HepG2 (cell line): ENCODE measurements around the gene ATM. TPM values are rescaled to one million over a fixed set of nuclear protein-coding genes. Genes with fewer than 3 reads are reported as not detected.

Source experiments
- ATAC-seq: fragments of 200-7000 bp; cut with Tn5 transposase; 3 replicates; pipeline ENCODE4 v1.9.1; 2020; ENCODE audit warnings: mild to moderate bottlenecking, moderate library complexity
- BruUV-seq: library from RNA; stranded (reverse); fragments of 400-500 nt; replicated peaks from 2 replicates; lab custom pipeline; 2021; lab: Mats Ljungman, UMichigan
- CTCF ChIA-PET: fragments of 300-600 bp; formaldehyde crosslinking; extraction: SDS; loops from one replicate; lab custom pipeline; 2021; ENCODE audit warnings: low total read pairs, inconsistent platforms, low intra/inter-chr PET ratio; lab: Yijun Ruan, JAX
- POLR2A ChIA-PET: fragments of 350-600 bp; sonication (Branson Sonifier 250); formaldehyde crosslinking; loops from one replicate; lab custom pipeline; 2020; ENCODE audit warnings: antibody characterized with exemption, inconsistent platforms; lab: Yijun Ruan, JAX
- DNase-seq: peaks from one replicate; pipeline ENCODE4 v3.0.0-alpha.2; 2015; ENCODE audit warnings: low spot score
- FAIRE-seq: peaks from 3 replicates; lab custom pipeline; 2011; peaks lifted over from hg19 to GRCh38; lab: Jason Lieb, UNC
- H2AFZ ChIP-seq: one replicate; pipeline ENCODE4 v1.6.1; 2011; ENCODE audit warnings: low read length, inconsistent platforms
- H3K27ac ChIP-seq: fragments of 300-600 bp; 3 replicates; pipeline ENCODE4 v1.8.0; 2011; ENCODE audit warnings: mixed run types, mild to moderate bottlenecking, mixed read lengths, low read length, inconsistent platforms; ENCODE audit not compliant: insufficient read depth; ENCODE audit errors: extremely low read length
- H3K27me3 ChIP-seq, 2 experiments: fragments of 200-600 bp in 1 of 2; 2 replicates in 1 of 2; 3 replicates in 1 of 2; pipeline versions ENCODE4 v1.6.0 to v1.8.0; 2011; ENCODE audit warnings: low read length in 2 of 2, mild to moderate bottlenecking in 2 of 2, moderate library complexity in 2 of 2, inconsistent platforms in 1 of 2; ENCODE audit not compliant: insufficient read depth in 2 of 2, control insufficient read depth in 1 of 2
- H3K36me3 ChIP-seq, 2 experiments: fragments of 200-600 bp in 1 of 2; replicated peaks in 1 of 2; 2 replicates in 1 of 2; 3 replicates in 1 of 2; pipeline versions ENCODE4 v1.5.1 to v1.8.0; 2011; ENCODE audit warnings: low read length in 2 of 2, inconsistent platforms in 1 of 2; ENCODE audit not compliant: insufficient read depth in 2 of 2, control insufficient read depth in 1 of 2
- H3K4me1 ChIP-seq: 2 replicates; pipeline ENCODE4 v1.5.1; 2012; ENCODE audit warnings: low read length, inconsistent platforms; ENCODE audit not compliant: insufficient read depth
- H3K4me2 ChIP-seq: 2 replicates; pipeline ENCODE4 v1.6.0; 2011; ENCODE audit warnings: low read depth, low read length, inconsistent platforms
- H3K4me3 ChIP-seq, 3 experiments: fragments of 200-600 bp in 1 of 3; sonication (generic), shearing (Covaris generic) in 1 of 3; replicated peaks in 1 of 3; 2 replicates each; pipeline ENCODE4 v1.5.1; 2011 to 2016; ENCODE audit warnings: low read length in 3 of 3, inconsistent platforms in 2 of 3, low read depth in 2 of 3, mild to moderate bottlenecking in 2 of 3, control low read depth in 1 of 3, mixed read lengths in 1 of 3; ENCODE audit not compliant: insufficient read depth in 1 of 3
- H3K79me2 ChIP-seq: one replicate; pipeline ENCODE4 v1.6.1; 2011; ENCODE audit warnings: low read length, inconsistent platforms; ENCODE audit not compliant: insufficient read depth
- H3K9ac ChIP-seq: 2 replicates; pipeline ENCODE4 v1.6.0; 2011; ENCODE audit warnings: mild to moderate bottlenecking, low read depth, low read length, inconsistent platforms; ENCODE audit not compliant: insufficient read depth
- H3K9me3 ChIP-seq: 2 replicates; pipeline ENCODE4 v1.5.1; 2012; ENCODE audit warnings: mild to moderate bottlenecking, low read length
- H4K20me1 ChIP-seq: 2 replicates; pipeline ENCODE4 v1.6.0; 2011; ENCODE audit warnings: inconsistent platforms, mild to moderate bottlenecking, low read length, moderate library complexity; ENCODE audit not compliant: insufficient read depth
- CREB1 ChIP-seq, 2 experiments: fragments of 450-650 bp in 1 of 2; IDR thresholded peaks; 2 replicates each; pipeline ENCODE4 v1.6.1; 2016 to 2017; ENCODE audit warnings: control low read depth in 1 of 2, mild to moderate bottlenecking in 1 of 2, missing compliant biosample characterization in 1 of 2, missing genetic modification characterization in 1 of 2
- GABPB1 ChIP-seq: IDR thresholded peaks from 2 replicates; pipeline ENCODE4 v1.6.1; 2016; ENCODE audit warnings: mild to moderate bottlenecking, missing genetic modification reagents, moderate library complexity, missing compliant biosample characterization
- GRHL1 ChIP-seq: sonication (generic); formaldehyde crosslinking; conservative IDR thresholded peaks from 2 replicates; pipeline ENCODE4 v1.8.0; 2022; ENCODE audit warnings: missing genetic modification reagents
- NFRKB ChIP-seq: fragments of 450-650 bp; IDR thresholded peaks from 2 replicates; pipeline ENCODE4 v1.6.1; 2017
- PATZ1 ChIP-seq: sonication (generic); formaldehyde crosslinking; IDR thresholded peaks from 2 replicates; pipeline ENCODE4 v1.4.0; 2020; ENCODE audit warnings: missing genetic modification reagents
- TEAD3 ChIP-seq: optimal IDR thresholded peaks from 2 replicates; pipeline ENCODE3; 2016; ENCODE audit warnings: borderline replicate concordance
- ZBTB49 ChIP-seq: sonication (generic); formaldehyde crosslinking; IDR thresholded peaks from 2 replicates; pipeline ENCODE4 v1.4.0; 2020; ENCODE audit warnings: missing genetic modification reagents, borderline replicate concordance
- ZFP36L2 ChIP-seq: sonication (generic); formaldehyde crosslinking; IDR thresholded peaks from 2 replicates; pipeline ENCODE4 v1.4.0; 2020; ENCODE audit warnings: missing genetic modification reagents
- ZMYM2 ChIP-seq: sonication (generic); formaldehyde crosslinking; IDR thresholded peaks from 2 replicates; pipeline ENCODE4 v1.8.0; 2022; ENCODE audit warnings: mild to moderate bottlenecking, missing genetic modification reagents
- ZNF441 ChIP-seq: sonication (generic); formaldehyde crosslinking; IDR thresholded peaks from 2 replicates; pipeline ENCODE4 v1.7.0; 2021; ENCODE audit warnings: missing genetic modification reagents, borderline replicate concordance
- ZNF770 ChIP-seq: sonication (generic); formaldehyde crosslinking; IDR thresholded peaks from 2 replicates; pipeline ENCODE4 v1.5.0; 2020; ENCODE audit warnings: mild to moderate bottlenecking, missing genetic modification reagents
- ZNF772 ChIP-seq: sonication (generic); formaldehyde crosslinking; IDR thresholded peaks from 2 replicates; pipeline ENCODE4 v1.5.0; 2020; ENCODE audit warnings: mild to moderate bottlenecking, missing genetic modification reagents
- WGBS: methylation state at CpG from one replicate; pipeline ENCODE4 v1.1.6; 2017; ENCODE audit warnings: low lambda C conversion rate; 5-methylcytosine and 5-hydroxymethylcytosine counted together
- in situ Hi-C: cut with HindIII; loops from 2 replicates; pipeline ENCODE4 v1.10.0; 2017; ENCODE audit warnings: low pct_unique_long_range_greater_than_20kb; ENCODE audit not compliant: extremely low pct_ligation_motif_present
- intact Hi-C: fragments of 100-400 bp; cut with micrococcal nuclease; formaldehyde crosslinking; loops from one replicate; pipeline ENCODE4 v1.10.0; 2022; ENCODE audit not compliant: unreplicated experiment
- polyA plus RNA-seq, 8 experiments: library from polyadenylated mRNA; depleted of rRNA in 3 of 8; stranded (reverse) in 7 of 8; unstranded in 1 of 8; fragments of >200 nt; fragmentation: Illumina TruSeq in 4 of 8; extraction: Trizol in 4 of 8; gene quantifications; 2 replicates each; pipeline versions ENCODE4 v1.2.1 to v1.2.3, GENCODE V29; 2011 to 2016; ENCODE audit warnings: low read depth in 4 of 8, missing spikeins in 1 of 8, mixed read lengths in 1 of 8; ENCODE audit not compliant: insufficient read depth in 1 of 8
- total RNA-seq, 5 experiments: library from RNA; depleted of rRNA; stranded (reverse); fragments of >200 nt; fragmentation: Illumina TruSeq; extraction: Trizol; gene quantifications; 2 replicates each; pipeline ENCODE4 v1.2.3, GENCODE V29; 2016; ENCODE audit warnings: low read depth in 1 of 5

ATM gene
- total and polyA plus RNA-seq, 2 of the 13 experiments (the other 11 are each of a cell fraction or from before 2014, with no cell fraction given), result 40.0 to 71.6 TPM

- no TSS peak for BruUV-seq
- Histone ChIP-seq H3K36me3 (peaks cover 0 to 5% of the 10 kb centered on the region in 2 experiments; a peak in 1 of 5 replicates), H3K4me1 (peaks cover 14% of the 10 kb centered on the region), H3K9me3 (no peaks in the 10 kb centered on the region), H3K27me3 (no peaks in the 10 kb centered on the region), H4K20me1 (no peaks in the 10 kb centered on the region; the same call in 1 of the 2 replicates), H3K4me3 (no peak overlapping the region), H2AFZ (no peak overlapping the region), H3K79me2 (peaks cover 53% of the 10 kb centered on the region), H3K9ac (no peak overlapping the region), H3K4me2 (no peak overlapping the region), H3K27ac (no peak overlapping the region)
- in situ Hi-C loops (no loop called here), intact Hi-C loops (no loop called here)
- FAIRE-seq (peak; percentile 75), ATAC-seq (peak; percentile 98), DNase-seq (peak; percentile 44)
- ChIA-PET CTCF (no interaction called here), POLR2A (interaction anchor here (1.3 kb wide), 1 partner anchor 9 kb away, joined by 9 read pairs; the partner anchor contains the start of genes ATM and NPAT)
- WGBS, result 78% methylated on average over 2 of the region's 2 CpGs
- TF ChIP-seq PATZ1 (CRISPR knock-in tag) (no peak), TEAD3 (CRISPR knock-in tag) (no peak), ZFP36L2 (no peak), ZNF441 (CRISPR knock-in tag) (no peak), ZNF770 (CRISPR knock-in tag) (peak; percentile 38; the same call in 1 of the 2 replicates), ZMYM2 (no peak), GABPB1 (CRISPR knock-in tag) (no peak), NFRKB (no peak), GRHL1 (CRISPR knock-in tag) (no peak), ZNF772 (CRISPR knock-in tag) (no peak), CREB1 (IDR thresholded peaks at IDR 0.05) (no peak), CREB1 (CRISPR knock-in tag; IDR thresholded peaks at IDR 0.05) (no peak), ZBTB49 (CRISPR knock-in tag) (no peak)
These were observed 9.1 kb upstream of the ATM start for GRCh38 chr11:108213784-108214183.
